Esophagus muscularis mucosa (tissue), 4 donors: ENCODE data around the gene FGF23. TPM values are rescaled to one million over a fixed set of nuclear protein-coding genes. Genes with fewer than 3 reads are reported as not detected.

Experiments used
- DNase-seq: peaks from one replicate; pipeline ENCODE4 v3.0.0-alpha.2; 2017; ENCODE audit errors: extremely low spot score
- H3K27ac ChIP-seq, 4 donors: fragments of 200-600 bp; sonication (generic); replicated peaks in 1 of 4; 1 replicate in 3 of 4; 2 replicates in 1 of 4; pipeline ENCODE4 v1.5.1; 2016 to 2019; ENCODE audit warnings: mild to moderate bottlenecking in 1 of 4
- H3K27me3 ChIP-seq, 4 donors: fragments of 200-600 bp; sonication (generic); one replicate each; pipeline versions ENCODE4 v1.5.1 to v1.6.0; 2016 to 2019
- H3K36me3 ChIP-seq, 4 donors: fragments of 200-600 bp; sonication (generic); one replicate each; pipeline ENCODE4 v1.5.1; 2016 to 2019
- H3K4me1 ChIP-seq, 4 donors: fragments of 200-600 bp; sonication (generic); one replicate each; pipeline ENCODE4 v1.5.1; 2016 to 2019
- H3K4me3 ChIP-seq, 4 donors: fragments of 200-600 bp; sonication (generic); 1 replicate in 2 of 4; 2 replicates in 2 of 4; pipeline ENCODE4 v1.5.1; 2016 to 2019; ENCODE audit warnings: mild to moderate bottlenecking in 4 of 4, moderate library complexity in 1 of 4
- H3K9me3 ChIP-seq, 4 donors: fragments of 200-600 bp; sonication (generic); 1 replicate in 3 of 4; 2 replicates in 1 of 4; pipeline ENCODE4 v1.5.1; 2016 to 2019
- EP300 ChIP-seq: sonication (generic); formaldehyde crosslinking; IDR thresholded peaks from one replicate; pipeline ENCODE4 v1.6.1; 2017; ENCODE audit warnings: antibody characterized with exemption
- POLR2A ChIP-seq: fragments of 450-650 bp; IDR thresholded peaks from one replicate; pipeline ENCODE4 v1.6.1; 2017; ENCODE audit warnings: antibody characterized with exemption, moderate library complexity, mild to moderate bottlenecking, low read depth
- POLR2AphosphoS5 ChIP-seq, 2 donors: sonication (generic); formaldehyde crosslinking; IDR thresholded peaks; one replicate each; pipeline ENCODE4 v1.6.1; 2017; ENCODE audit warnings: antibody characterized with exemption in 2 of 2
- WGBS: methylation state at CpG from one replicate; pipeline ENCODE4 v1.1.5; 2018; 5-methylcytosine and 5-hydroxymethylcytosine counted together
- intact Hi-C: fragments of 100-400 bp; cut with DNase I; formaldehyde crosslinking; loops from one replicate; pipeline ENCODE4 v1.15.1; 2023
- total RNA-seq, 4 donors: library from RNA; depleted of rRNA; stranded (reverse); fragments of >200 nt; gene quantifications; one replicate each; pipeline versions ENCODE4 v1.1.0 to v1.2.1, GENCODE V29; 2016
- TF ChIP-seq, protein P1 (sequence below), 3 experiments: fragments of 200-600 bp in 2 of 3; fragments of 450-650 bp in 1 of 3; sonication (generic) in 2 of 3; IDR thresholded peaks; one replicate each; pipeline ENCODE4 v1.5.1; 2017 to 2019; ENCODE audit warnings: antibody characterized with exemption in 3 of 3, mild to moderate bottlenecking in 2 of 3, moderate library complexity in 1 of 3

FGF23 gene
- total RNA-seq, 4 donors from 2014 or later = not detected

GRCh38 chr12:4420138-4420670, 40.7 kb upstream of the FGF23 start:
- Histone ChIP-seq H3K36me3 (no peaks in the 10 kb centered on the region), H3K4me3 (no peak overlapping the region), H3K4me1 (peaks cover 0 to 27% (median 23%) of the 10 kb centered on the region in 4 donors), H3K27me3 (no peaks in the 10 kb centered on the region), H3K27ac (peak overlapping the region in 3 of 4 donors; percentile 11 to 39 (median 23)), H3K9me3 (no peaks in the 10 kb centered on the region)
- no peak for TF ChIP-seq POLR2A
- intact Hi-C loops = no loop called here
- 46% methylated on average over 5 of the region's 5 CpGs for whole genome bisulfite sequencing
- no peak for DNase-seq

GRCh38 chr12:4418913-4419312, 39.4 kb upstream of the FGF23 start:
- H3K4me1 ChIP-seq = peaks cover 0 to 32% (median 29%) of the 10 kb centered on the region in 4 donors
- no peak overlapping the region for H3K4me3 ChIP-seq
- H3K36me3 ChIP-seq = no peaks in the 10 kb centered on the region
- no peaks in the 10 kb centered on the region for H3K27me3 ChIP-seq
- no peaks in the 10 kb centered on the region for H3K9me3 ChIP-seq
- peak overlapping the region in 3 of 4 donors; percentile 77 to 88 (median 85) for H3K27ac ChIP-seq
- intact Hi-C loops = no loop called here
- WGBS = 93% methylated on average over 5 of the region's 5 CpGs
- TF ChIP-seq, protein P1, sequence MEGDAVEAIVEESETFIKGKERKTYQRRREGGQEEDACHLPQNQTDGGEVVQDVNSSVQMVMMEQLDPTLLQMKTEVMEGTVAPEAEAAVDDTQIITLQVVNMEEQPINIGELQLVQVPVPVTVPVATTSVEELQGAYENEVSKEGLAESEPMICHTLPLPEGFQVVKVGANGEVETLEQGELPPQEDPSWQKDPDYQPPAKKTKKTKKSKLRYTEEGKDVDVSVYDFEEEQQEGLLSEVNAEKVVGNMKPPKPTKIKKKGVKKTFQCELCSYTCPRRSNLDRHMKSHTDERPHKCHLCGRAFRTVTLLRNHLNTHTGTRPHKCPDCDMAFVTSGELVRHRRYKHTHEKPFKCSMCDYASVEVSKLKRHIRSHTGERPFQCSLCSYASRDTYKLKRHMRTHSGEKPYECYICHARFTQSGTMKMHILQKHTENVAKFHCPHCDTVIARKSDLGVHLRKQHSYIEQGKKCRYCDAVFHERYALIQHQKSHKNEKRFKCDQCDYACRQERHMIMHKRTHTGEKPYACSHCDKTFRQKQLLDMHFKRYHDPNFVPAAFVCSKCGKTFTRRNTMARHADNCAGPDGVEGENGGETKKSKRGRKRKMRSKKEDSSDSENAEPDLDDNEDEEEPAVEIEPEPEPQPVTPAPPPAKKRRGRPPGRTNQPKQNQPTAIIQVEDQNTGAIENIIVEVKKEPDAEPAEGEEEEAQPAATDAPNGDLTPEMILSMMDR (IDR thresholded peaks at IDR 0.05) = peak in 1 of 3 experiments; percentile 6
- TF ChIP-seq POLR2AphosphoS5 (IDR thresholded peaks at IDR 0.05) = no peak
- no peak for DNase-seq

GRCh38 chr12:4417936-4418335, 38.4 kb upstream of the FGF23 start:
- Histone ChIP-seq H3K36me3 (no peaks in the 10 kb centered on the region), H3K27me3 (no peaks in the 10 kb centered on the region), H3K9me3 (no peaks in the 10 kb centered on the region), H3K27ac (peak overlapping the region; percentile 77 to 88 (median 82)), H3K4me1 (peaks cover 0 to 32% (median 29%) of the 10 kb centered on the region in 4 donors), H3K4me3 (peak overlapping the region; percentile 15 to 35 (median 24))
- WGBS = 18% methylated on average over 5 of the region's 5 CpGs
- DNase-seq = no peak
- intact Hi-C loops = no loop called here
- TF ChIP-seq, protein P1 (IDR thresholded peaks at IDR 0.05) = no peak
- TF ChIP-seq POLR2A = no peak
- no peak for TF ChIP-seq POLR2AphosphoS5 (IDR thresholded peaks at IDR 0.05)
- no peak for TF ChIP-seq EP300

GRCh38 chr12:4417455-4417854, 37.9 kb upstream of the FGF23 start:
- no peak for DNase-seq
- H3K4me3 ChIP-seq = peak overlapping the region; percentile 15 to 35 (median 24)
- peak overlapping the region; percentile 77 to 88 (median 82) for H3K27ac ChIP-seq
- H3K4me1 ChIP-seq = peaks cover 0 to 32% (median 29%) of the 10 kb centered on the region in 4 donors
- WGBS = 53% methylated on average over 6 of the region's 6 CpGs
- intact Hi-C loops = no loop called here
- TF ChIP-seq POLR2AphosphoS5 (IDR thresholded peaks at IDR 0.05) (peak in 1 of 2 donors; percentile 62), EP300 (no peak)
- H3K36me3 ChIP-seq = no peaks in the 10 kb centered on the region
- H3K27me3 ChIP-seq = no peaks in the 10 kb centered on the region
- H3K9me3 ChIP-seq = no peaks in the 10 kb centered on the region

DNA sequence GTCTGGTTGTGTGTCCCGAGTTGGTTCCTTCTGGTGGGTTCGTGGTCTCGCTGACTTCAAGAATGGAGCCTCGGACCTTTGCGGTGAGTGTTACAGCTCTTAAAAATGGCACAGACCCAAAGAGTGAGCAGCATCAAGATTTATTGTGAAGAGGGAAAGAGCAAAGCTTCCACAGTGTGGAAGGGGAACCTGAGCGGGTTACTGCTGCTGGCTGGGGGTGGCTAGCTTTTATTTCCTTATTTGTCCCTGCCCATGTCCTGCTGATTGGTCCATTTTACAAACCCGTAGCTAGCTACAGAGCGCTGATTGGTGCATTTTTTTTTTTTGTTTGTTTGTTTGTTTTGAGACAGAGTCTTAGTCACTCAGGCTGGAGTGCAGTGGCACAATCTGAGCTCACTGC, 36.8 kb upstream of the FGF23 start:
- Histone ChIP-seq H3K9me3 (no peaks in the 10 kb centered on the region), H3K27ac (no peak overlapping the region), H3K36me3 (no peaks in the 10 kb centered on the region), H3K4me1 (peaks cover 0 to 32% (median 29%) of the 10 kb centered on the region in 4 donors), H3K27me3 (no peaks in the 10 kb centered on the region), H3K4me3 (no peak overlapping the region)
- TF ChIP-seq POLR2A (no peak), EP300 (no peak), POLR2AphosphoS5 (IDR thresholded peaks at IDR 0.05) (no peak)
- TF ChIP-seq, protein P1 (IDR thresholded peaks at IDR 0.05) = no peak
- no peak for DNase-seq
- intact Hi-C loops = no loop called here
- 86% methylated on average over 8 of the region's 8 CpGs for WGBS

GRCh38 chr12:4412465-4412864, 33.0 kb upstream of the FGF23 start:
- WGBS = 100% methylated on average over 1 of the region's 1 CpG

More at GRCh38 chr12:4412465-4412864, 33.0 kb upstream of the FGF23 start:
- Histone ChIP-seq H3K4me1 (peaks cover 0 to 20% (median 17%) of the 10 kb centered on the region in 4 donors), H3K27me3 (no peaks in the 10 kb centered on the region), H3K36me3 (no peaks in the 10 kb centered on the region), H3K27ac (no peak overlapping the region), H3K4me3 (no peak overlapping the region), H3K9me3 (no peaks in the 10 kb centered on the region)
- intact Hi-C loops = no loop called here
- no peak for DNase-seq
- TF ChIP-seq, protein P1 (IDR thresholded peaks at IDR 0.05) = no peak
- TF ChIP-seq EP300 (no peak), POLR2A (no peak), POLR2AphosphoS5 (IDR thresholded peaks at IDR 0.05) (no peak)
